Thoracic aorta (tissue), 2 donors: ENCODE measurements around the gene FGA. TPM values are rescaled to one million over a fixed set of nuclear protein-coding genes. Genes with fewer than 3 reads are reported as not detected.
A peak's percentile ranks its signal among the peaks of the same experiment; 100 is the strongest.

Experiments
- ATAC-seq: fragments of 150-250 bp; one replicate; pipeline ENCODE4 v1.8.0; 2017; ENCODE audit warnings: low read depth; ENCODE audit not compliant: insufficient number of reproducible peaks, low FRiP score
- DNase-seq: peaks from one replicate; pipeline ENCODE4 v3.0.0-alpha.2; 2020; ENCODE audit warnings: low spot score
- H3K27ac ChIP-seq, 2 donors: fragments of 200-600 bp; sonication (generic); 1 replicate in 1 of 2; 2 replicates in 1 of 2; pipeline ENCODE4 v1.5.1; 2016; ENCODE audit warnings: mild to moderate bottlenecking in 2 of 2, moderate library complexity in 2 of 2
- H3K27me3 ChIP-seq: fragments of 200-600 bp; sonication (generic); replicated peaks from 2 replicates; pipeline ENCODE4 v1.6.0; 2016; ENCODE audit warnings: mild to moderate bottlenecking; ENCODE audit not compliant: insufficient read depth
- H3K36me3 ChIP-seq: fragments of 200-600 bp; sonication (generic); one replicate; pipeline ENCODE4 v1.5.1; 2016
- H3K4me1 ChIP-seq, 2 donors: fragments of 200-600 bp; sonication (generic); 1 replicate in 1 of 2; 2 replicates in 1 of 2; pipeline versions ENCODE4 v1.5.1 to v1.6.0; 2016; ENCODE audit warnings: low read depth in 2 of 2, mild to moderate bottlenecking in 1 of 2; ENCODE audit not compliant: control insufficient read depth in 1 of 2
- H3K4me3 ChIP-seq: fragments of 200-600 bp; sonication (generic); 2 replicates; pipeline ENCODE4 v1.5.1; 2016; ENCODE audit warnings: mild to moderate bottlenecking
- H3K9me3 ChIP-seq: fragments of 200-600 bp; sonication (generic); 2 replicates; pipeline ENCODE4 v1.5.1; 2016
- CTCF ChIP-seq: fragments of 200-600 bp; sonication (generic); IDR thresholded peaks from one replicate; pipeline ENCODE4 v1.5.1; 2019; ENCODE audit warnings: antibody characterized with exemption
- total RNA-seq, 2 donors: library from RNA; depleted of rRNA; stranded (reverse); fragments of >200 nt; gene quantifications; one replicate each; pipeline versions ENCODE4 v1.1.0 to v1.2.3, GENCODE V29; 2016

The FGA gene
- total RNA-seq, 2 donors from 2014 or later: not detected

GRCh38 chr4:154625971-154626370, 35.4 kb upstream of the FGA start:
- H3K9me3 ChIP-seq: no peaks in the 10 kb centered on the region
- H3K4me1 ChIP-seq: peaks cover 0 to 12% of the 10 kb centered on the region in 2 donors
- no peak overlapping the region for H3K4me3 ChIP-seq
- no peak for TF ChIP-seq CTCF
- H3K36me3 ChIP-seq: no peaks in the 10 kb centered on the region
- DNase-seq: no peak
- H3K27ac ChIP-seq: no peak overlapping the region
- H3K27me3 ChIP-seq: no peaks in the 10 kb centered on the region
- no peak for ATAC-seq

GRCh38 chr4:154623995-154624394, 33.5 kb upstream of the FGA start:
- Histone ChIP-seq H3K4me1 (peaks cover 0 to 12% of the 10 kb centered on the region in 2 donors), H3K4me3 (no peak overlapping the region), H3K27me3 (no peaks in the 10 kb centered on the region), H3K9me3 (no peaks in the 10 kb centered on the region), H3K27ac (no peak overlapping the region), H3K36me3 (no peaks in the 10 kb centered on the region)
- no peak for TF ChIP-seq CTCF
- DNase-seq (no peak), ATAC-seq (no peak)

GRCh38 chr4:154623436-154623835, 32.9 kb upstream of the FGA start:
- DNase-seq: no peak

GRCh38 chr4:154622598-154622997, 32.1 kb upstream of the FGA start:
- no peaks in the 10 kb centered on the region for H3K27me3 ChIP-seq
- DNase-seq (no peak), ATAC-seq (no peak)
- H3K27ac ChIP-seq: no peak overlapping the region
- H3K4me1 ChIP-seq: peaks cover 0 to 12% of the 10 kb centered on the region in 2 donors
- H3K36me3 ChIP-seq: no peaks in the 10 kb centered on the region
- H3K4me3 ChIP-seq: no peak overlapping the region
- TF ChIP-seq CTCF: peak; percentile 30
- no peaks in the 10 kb centered on the region for H3K9me3 ChIP-seq

More at GRCh38 chr4:154623436-154623835, 32.9 kb upstream of the FGA start:
- Histone ChIP-seq H3K9me3 (no peaks in the 10 kb centered on the region), H3K27ac (no peak overlapping the region), H3K36me3 (no peaks in the 10 kb centered on the region), H3K4me3 (no peak overlapping the region), H3K4me1 (peaks cover 0 to 12% of the 10 kb centered on the region in 2 donors), H3K27me3 (no peaks in the 10 kb centered on the region)
- ATAC-seq: no peak
- TF ChIP-seq CTCF: no peak

- no peak for ATAC-seq
- no peaks in the 10 kb centered on the region for H3K36me3 ChIP-seq
- H3K27me3 ChIP-seq: no peaks in the 10 kb centered on the region
- no peak for DNase-seq
- no peaks in the 10 kb centered on the region for H3K9me3 ChIP-seq
- no peak overlapping the region for H3K4me3 ChIP-seq
- no peaks in the 10 kb centered on the region for H3K4me1 ChIP-seq
- TF ChIP-seq CTCF: no peak
- no peak overlapping the region for H3K27ac ChIP-seq
Observed at GRCh38 chr4:154620111-154620510, 29.6 kb upstream of the FGA start.
